Karpas-422 (cell line): Measurements from ENCODE around the gene VCAN. TPM values are rescaled to one million over a fixed set of nuclear protein-coding genes. Genes with fewer than 3 reads are reported as not detected.

Experiments used
- DNase-seq: peaks from one replicate; pipeline ENCODE4 v3.0.0-alpha.2; 2015
- H2AFZ ChIP-seq: fragments of 200-600 bp; sonication (generic); 2 replicates; pipeline ENCODE4 v1.6.1; 2014; ENCODE audit warnings: antibody characterized with exemption, low read length, mixed read lengths
- H3K27ac ChIP-seq: fragments of 200-600 bp; sonication (generic); 2 replicates; pipeline ENCODE4 v1.5.1; 2014; ENCODE audit warnings: mild to moderate bottlenecking, low read length, moderate library complexity
- H3K27me3 ChIP-seq: fragments of 200-600 bp; sonication (generic); 2 replicates; pipeline ENCODE4 v1.6.1; 2014; ENCODE audit warnings: low read length, mixed read lengths
- H3K36me3 ChIP-seq: fragments of 200-600 bp; sonication (generic); 2 replicates; pipeline ENCODE4 v1.6.1; 2014; ENCODE audit warnings: low read length, mixed read lengths; ENCODE audit not compliant: insufficient read depth
- H3K4me1 ChIP-seq: fragments of 200-600 bp; sonication (generic); 2 replicates; pipeline ENCODE4 v1.6.1; 2014; ENCODE audit warnings: mild to moderate bottlenecking, low read length, mixed read lengths
- H3K4me2 ChIP-seq: fragments of 200-600 bp; sonication (generic); 2 replicates; pipeline ENCODE4 v1.6.1; 2014; ENCODE audit warnings: low read length, low read depth, mild to moderate bottlenecking; ENCODE audit not compliant: poor library complexity, severe bottlenecking
- H3K4me3 ChIP-seq: fragments of 200-600 bp; sonication (generic); 2 replicates; pipeline ENCODE4 v1.5.1; 2014; ENCODE audit warnings: mild to moderate bottlenecking, antibody characterized with exemption, low read length, mixed read lengths
- H3K79me2 ChIP-seq: fragments of 200-600 bp; sonication (generic); 2 replicates; pipeline ENCODE4 v1.6.1; 2014; ENCODE audit warnings: mild to moderate bottlenecking, low read length, mixed read lengths
- H3K9ac ChIP-seq: fragments of 200-600 bp; sonication (generic); 2 replicates; pipeline ENCODE4 v1.6.0; 2014; ENCODE audit warnings: low read length
- H3K9me2 ChIP-seq: fragments of 200-600 bp; sonication (generic), shearing (Covaris generic); replicated peaks from 2 replicates; pipeline ENCODE4 v1.6.0; 2014; ENCODE audit warnings: mild to moderate bottlenecking, low read length, moderate library complexity; ENCODE audit not compliant: insufficient read depth
- H3K9me3 ChIP-seq: fragments of 300-700, 200-600 bp; sonication (generic); 2 replicates; pipeline ENCODE4 v1.6.1; 2014; ENCODE audit warnings: low read length, mixed read lengths
- H4K20me1 ChIP-seq: fragments of 200-600 bp; sonication (generic); 2 replicates; pipeline ENCODE4 v1.6.1; 2014; ENCODE audit warnings: mild to moderate bottlenecking, antibody characterized with exemption, low read length, low read depth; ENCODE audit not compliant: insufficient read depth
- total RNA-seq: library from RNA; depleted of rRNA; stranded (reverse); fragments of >200 nt; shearing (Covaris generic); gene quantifications from 2 replicates; pipeline ENCODE4 v1.2.3, GENCODE V29; 2014; ENCODE audit warnings: low replicate concordance

The VCAN gene
- total RNA-seq, 1 experiment from 2014 or later, result not detected

GRCh38 chr5:83559118-83559785 is 87.7 kb downstream of the VCAN start:
- no peak overlapping the region for H3K4me2 ChIP-seq
- no peaks in the 10 kb centered on the region for H3K4me1 ChIP-seq
- H3K9me2 ChIP-seq, result no peaks in the 10 kb centered on the region
- H3K9me3 ChIP-seq, result no peaks in the 10 kb centered on the region
- H3K4me3 ChIP-seq, result no peak overlapping the region
- no peak overlapping the region for H2AFZ ChIP-seq
- no peaks in the 10 kb centered on the region for H4K20me1 ChIP-seq
- no peak for DNase-seq
- H3K79me2 ChIP-seq, result no peaks in the 10 kb centered on the region
- no peak overlapping the region for H3K9ac ChIP-seq
- H3K27me3 ChIP-seq, result 0 out of 2 replicates have a peak, but pooled peaks cover 3% of the 10 kb centered on the region
- H3K27ac ChIP-seq, result no peak overlapping the region
- no peaks in the 10 kb centered on the region for H3K36me3 ChIP-seq

- Histone ChIP-seq H2AFZ (no peak overlapping the region), H3K9me3 (no peaks in the 10 kb centered on the region), H3K36me3 (no peaks in the 10 kb centered on the region), H3K27me3 (0 out of 2 replicates have a peak, but pooled peaks cover 3% of the 10 kb centered on the region), H3K27ac (no peak overlapping the region), H3K9ac (no peak overlapping the region), H3K4me1 (no peaks in the 10 kb centered on the region), H3K4me2 (no peak overlapping the region), H3K9me2 (no peaks in the 10 kb centered on the region), H4K20me1 (no peaks in the 10 kb centered on the region), H3K4me3 (no peak overlapping the region), H3K79me2 (no peaks in the 10 kb centered on the region)
- no peak for DNase-seq
These were observed 90.6 kb downstream of the VCAN start for GRCh38 chr5:83562071-83562606.

GRCh38 chr5:83562791-83563557 is 91.4 kb downstream of the VCAN start:
- no peak overlapping the region for H3K4me3 ChIP-seq
- DNase-seq, result no peak
- 0 out of 2 replicates have a peak, but pooled peaks cover 3% of the 10 kb centered on the region for H3K27me3 ChIP-seq
- H3K79me2 ChIP-seq, result no peaks in the 10 kb centered on the region
- no peak overlapping the region for H3K4me2 ChIP-seq
- H3K9me2 ChIP-seq, result no peaks in the 10 kb centered on the region
- H3K9me3 ChIP-seq, result no peaks in the 10 kb centered on the region
- no peak overlapping the region for H3K27ac ChIP-seq
- H3K36me3 ChIP-seq, result no peaks in the 10 kb centered on the region
- H3K9ac ChIP-seq, result no peak overlapping the region
- H4K20me1 ChIP-seq, result no peaks in the 10 kb centered on the region
- H3K4me1 ChIP-seq, result no peaks in the 10 kb centered on the region
- no peak overlapping the region for H2AFZ ChIP-seq

- no peaks in the 10 kb centered on the region for H3K79me2 ChIP-seq
- H3K4me2 ChIP-seq, result no peak overlapping the region
- H3K27ac ChIP-seq, result no peak overlapping the region
- no peaks in the 10 kb centered on the region for H3K9me2 ChIP-seq
- H3K36me3 ChIP-seq, result no peaks in the 10 kb centered on the region
- no peaks in the 10 kb centered on the region for H3K9me3 ChIP-seq
- no peak overlapping the region for H3K4me3 ChIP-seq
- H3K4me1 ChIP-seq, result no peaks in the 10 kb centered on the region
- H3K9ac ChIP-seq, result no peak overlapping the region
- no peak for DNase-seq
- 0 out of 2 replicates have a peak, but pooled peaks cover 3% of the 10 kb centered on the region for H3K27me3 ChIP-seq
- H4K20me1 ChIP-seq, result no peaks in the 10 kb centered on the region
- H2AFZ ChIP-seq, result no peak overlapping the region
These were observed 92.1 kb downstream of the VCAN start for GRCh38 chr5:83563631-83564030.

GRCh38 chr5:83564069-83564749 is 92.7 kb downstream of the VCAN start:
- peak; percentile 74 for DNase-seq
- no peaks in the 10 kb centered on the region for H3K9me3 ChIP-seq
- H3K27ac ChIP-seq, result no peak overlapping the region
- no peaks in the 10 kb centered on the region for H4K20me1 ChIP-seq
- no peak overlapping the region for H2AFZ ChIP-seq
- H3K27me3 ChIP-seq, result no peaks in the 10 kb centered on the region
- H3K4me1 ChIP-seq, result no peaks in the 10 kb centered on the region
- no peak overlapping the region for H3K4me2 ChIP-seq
- H3K9ac ChIP-seq, result no peak overlapping the region
- no peaks in the 10 kb centered on the region for H3K9me2 ChIP-seq
- H3K79me2 ChIP-seq, result no peaks in the 10 kb centered on the region
- H3K36me3 ChIP-seq, result no peaks in the 10 kb centered on the region
- H3K4me3 ChIP-seq, result no peak overlapping the region

- no peaks in the 10 kb centered on the region for H3K36me3 ChIP-seq
- no peaks in the 10 kb centered on the region for H4K20me1 ChIP-seq
- H3K27me3 ChIP-seq, result no peaks in the 10 kb centered on the region
- no peak for DNase-seq
- H3K4me2 ChIP-seq, result no peak overlapping the region
- H3K27ac ChIP-seq, result no peak overlapping the region
- H3K4me3 ChIP-seq, result no peak overlapping the region
- H3K4me1 ChIP-seq, result no peaks in the 10 kb centered on the region
- no peak overlapping the region for H2AFZ ChIP-seq
- H3K9me2 ChIP-seq, result no peaks in the 10 kb centered on the region
- no peaks in the 10 kb centered on the region for H3K9me3 ChIP-seq
- no peaks in the 10 kb centered on the region for H3K79me2 ChIP-seq
- H3K9ac ChIP-seq, result no peak overlapping the region
These were observed 96.2 kb downstream of the VCAN start for GRCh38 chr5:83567741-83568140.

GRCh38 chr5:83568186-83568585 is 96.6 kb downstream of the VCAN start:
- Histone ChIP-seq H3K27me3 (no peaks in the 10 kb centered on the region), H3K9me3 (no peaks in the 10 kb centered on the region), H2AFZ (no peak overlapping the region), H3K4me3 (no peak overlapping the region), H3K9ac (no peak overlapping the region), H3K79me2 (no peaks in the 10 kb centered on the region), H3K27ac (no peak overlapping the region), H4K20me1 (no peaks in the 10 kb centered on the region), H3K4me1 (no peaks in the 10 kb centered on the region), H3K9me2 (no peaks in the 10 kb centered on the region), H3K36me3 (no peaks in the 10 kb centered on the region), H3K4me2 (no peak overlapping the region)
- DNase-seq, result no peak

GRCh38 chr5:83570916-83571315 is 99.4 kb downstream of the VCAN start:
- H3K36me3 ChIP-seq, result no peaks in the 10 kb centered on the region
- DNase-seq, result no peak
- H3K9me3 ChIP-seq, result no peaks in the 10 kb centered on the region
- H3K27ac ChIP-seq, result no peak overlapping the region
- no peak overlapping the region for H3K4me3 ChIP-seq
- H3K4me2 ChIP-seq, result no peak overlapping the region
- H3K27me3 ChIP-seq, result no peaks in the 10 kb centered on the region
- H3K79me2 ChIP-seq, result no peaks in the 10 kb centered on the region
- H4K20me1 ChIP-seq, result no peaks in the 10 kb centered on the region
- no peaks in the 10 kb centered on the region for H3K9me2 ChIP-seq
- H3K9ac ChIP-seq, result no peak overlapping the region
- H2AFZ ChIP-seq, result no peak overlapping the region
- no peaks in the 10 kb centered on the region for H3K4me1 ChIP-seq
